ENCODE results near the gene RBM17. TPM values are rescaled to one million over a fixed set of nuclear protein-coding genes. Genes with fewer than 3 reads are reported as not detected.

The RBM17 gene
- total RNA-seq, 1 experiment from 2014 or later: 124 TPM

- no peak overlapping the region for H2BK15ac ChIP-seq (ENCODE audit: low read depth, low read length)
- Mint-ChIP-seq H3K36me3 (ENCODE audit: insufficient read depth in 1 of 3, low read depth in 3 of 3) (no peaks in the 10 kb centered on the region; a peak in 2 of 7 replicates), H3K4me1 (peaks cover 38 to 41% of the 10 kb centered on the region in 2 experiments), H3K9me3 (peaks cover 2 to 4% of the 10 kb centered on the region in 2 experiments; a peak in 4 of 5 replicates), H3K27me3 (ENCODE audit: low read depth) (peaks cover 14% of the 10 kb centered on the region), H3K27ac (peak overlapping the region; percentile 15 to 97 (median 52); a peak in 5 of 7 replicates), H3K4me3 (peak overlapping the region in 1 of 2 experiments; percentile 65; a peak in 3 of 5 replicates)
- no peak overlapping the region for H2BK20ac ChIP-seq (ENCODE audit: low read depth, low read length, poor library complexity, severe bottlenecking)
- no peak overlapping the region for H3T11ph ChIP-seq (ENCODE audit: low read length)
- H3K56ac ChIP-seq (ENCODE audit: insufficient read length, low read depth, low read length): no peak overlapping the region
- H3K18ac ChIP-seq (ENCODE audit: insufficient read length, low read depth, low read length): no peak overlapping the region
- no peak overlapping the region for H3K27ac ChIP-seq (ENCODE audit: insufficient read length, low read depth, low read length)
- H2AK5ac ChIP-seq (ENCODE audit: insufficient read length, low read length): no peak overlapping the region
- WGBS (ENCODE audit: extremely low coverage, insufficient read length, low lambda C conversion rate): no CpG with 5 or more reads among the region's 19 CpGs
- H3K23ac ChIP-seq (ENCODE audit: insufficient read length, low read depth, low read length): no peak overlapping the region
- H3K27me3 ChIP-seq (ENCODE audit: insufficient read depth, low read length): no peaks in the 10 kb centered on the region
- H2AFZ ChIP-seq (ENCODE audit: low read length): no peak overlapping the region
- H4K91ac ChIP-seq (ENCODE audit: insufficient read length, low read depth, low read length): no peak overlapping the region
- no peaks in the 10 kb centered on the region for H3K9me3 ChIP-seq (ENCODE audit: control insufficient read depth, low read depth, low read length)
- peaks cover 10% of the 10 kb centered on the region; the same call in 1 of the 2 replicates for H3K4me1 ChIP-seq (ENCODE audit: insufficient read depth, low read length)
- no peak overlapping the region for H2BK5ac ChIP-seq (ENCODE audit: insufficient read length, low read length)
- DNase-seq: peak; percentile 95
- H3K23me2 ChIP-seq (ENCODE audit: insufficient read length, low read depth, low read length, poor library complexity, severe bottlenecking): peaks cover 7% of the 10 kb centered on the region
- no peaks in the 10 kb centered on the region for H3K79me1 ChIP-seq (ENCODE audit: insufficient read depth, low read depth, low read length, poor library complexity, severe bottlenecking)
- no peak overlapping the region for H2BK12ac ChIP-seq (ENCODE audit: insufficient read length, low read depth, low read length)
- H3K9ac ChIP-seq (ENCODE audit: extremely low read depth, insufficient read length, low read length): no peak overlapping the region
- H3K4me2 ChIP-seq (ENCODE audit: insufficient read depth, insufficient read length, low read length): no peak overlapping the region
- no peak overlapping the region for H2BK120ac ChIP-seq (ENCODE audit: low read depth, low read length, poor library complexity, severe bottlenecking)
- peaks cover 18% of the 10 kb centered on the region; the same call in 1 of the 2 replicates for H3K79me2 ChIP-seq (ENCODE audit: insufficient read depth, low read length)
- peaks cover 3% of the 10 kb centered on the region for H4K20me1 ChIP-seq (ENCODE audit: control insufficient read depth, insufficient read depth, insufficient read length)
- TF ChIP-seq CTCF (conservative IDR thresholded peaks at IDR 0.05): peak; percentile 89
- H3K14ac ChIP-seq (ENCODE audit: insufficient read depth, low read length): no peak overlapping the region
- H4K8ac ChIP-seq (replicated peaks; ENCODE audit: insufficient read length, low read depth, low read length): no peak overlapping the region
- H4K5ac ChIP-seq (ENCODE audit: insufficient read length, low read depth, low read length): no peak overlapping the region
- no peak overlapping the region for H3K4ac ChIP-seq (ENCODE audit: low read depth, low read length)
These were observed 2.2 kb upstream of the RBM17 start for GRCh38 chr10:6086375-6087233.
